PC-3 (cell line): ENCODE results near the gene OXSR1. TPM values are rescaled to one million over a fixed set of nuclear protein-coding genes. Genes with fewer than 3 reads are reported as not detected.

Experiments
- ATAC-seq: fragments of 200-7000 bp; cut with Tn5 transposase; 2 replicates; pipeline ENCODE4 v1.9.1; 2020; ENCODE audit warnings: mild to moderate bottlenecking, moderate library complexity
- BruUV-seq: library from RNA; stranded (reverse); fragments of 400-500 nt; replicated peaks from 2 replicates; lab custom pipeline; 2021; lab: Mats Ljungman, UMichigan
- CTCF ChIA-PET: fragments of 300-600 bp; sonication (Branson Sonifier 250); formaldehyde crosslinking; loops from one replicate; lab custom pipeline; 2022; ENCODE audit warnings: antibody characterized with exemption; lab: Charles Lee
- POLR2A ChIA-PET: fragments of 300-600 bp; sonication (Branson Sonifier 250); formaldehyde crosslinking; loops from one replicate; lab custom pipeline; 2022; ENCODE audit warnings: antibody characterized with exemption; ENCODE audit not compliant: unreplicated experiment; lab: Charles Lee
- DNase-seq: peaks from one replicate; pipeline ENCODE4 v3.0.0-alpha.2; 2015
- H2AFZ ChIP-seq: fragments of 300-600 bp; sonication (generic); 2 replicates; pipeline ENCODE4 v1.6.0; 2016; ENCODE audit warnings: antibody characterized with exemption, low read length
- H3F3A ChIP-seq: fragments of 300-600 bp; sonication (generic); one replicate; pipeline ENCODE4 v1.6.0; 2017; ENCODE audit warnings: antibody characterized with exemption, low read length, control low read depth, mild to moderate bottlenecking; ENCODE audit not compliant: unreplicated experiment
- H3K27ac ChIP-seq: fragments of 300-600 bp; sonication (generic); 2 replicates; pipeline ENCODE4 v1.5.1; 2016; ENCODE audit warnings: mild to moderate bottlenecking, low read length
- H3K27me3 ChIP-seq: fragments of 300-600 bp; sonication (generic); 2 replicates; pipeline ENCODE4 v1.6.1; 2016; ENCODE audit warnings: low read length, mixed read lengths
- H3K36me3 ChIP-seq: fragments of 300-600 bp; sonication (generic); 2 replicates; pipeline ENCODE4 v1.6.1; 2016; ENCODE audit warnings: low read depth, mixed run types, low read length, mixed read lengths
- H3K4me1 ChIP-seq: fragments of 300-600 bp; sonication (generic); 2 replicates; pipeline ENCODE4 v1.5.1; 2016; ENCODE audit warnings: low read length; ENCODE audit not compliant: insufficient read depth
- H3K4me2 ChIP-seq: fragments of 300-600 bp; sonication (generic); 2 replicates; pipeline ENCODE4 v1.6.0; 2016; ENCODE audit warnings: low read length
- H3K4me3 ChIP-seq: fragments of 300-600 bp; sonication (generic); 2 replicates; pipeline ENCODE4 v1.5.1; 2016; ENCODE audit warnings: mild to moderate bottlenecking, low read length, mixed read lengths
- H3K79me2 ChIP-seq: fragments of 300-600 bp; sonication (generic); 2 replicates; pipeline ENCODE4 v1.6.1; 2017; ENCODE audit warnings: low read length, mixed read lengths
- H3K9ac ChIP-seq: fragments of 300-600 bp; sonication (generic); 2 replicates; pipeline ENCODE4 v1.6.0; 2016; ENCODE audit warnings: mild to moderate bottlenecking, low read length
- H3K9me2 ChIP-seq: fragments of 300-600 bp; sonication (generic); replicated peaks from 2 replicates; pipeline ENCODE4 v1.6.1; 2016; ENCODE audit warnings: mixed run types, low read length, mixed read lengths
- H3K9me3 ChIP-seq: fragments of 300-600 bp; sonication (generic); 2 replicates; pipeline ENCODE4 v1.6.1; 2016; ENCODE audit warnings: low read length, mixed read lengths
- H4K20me1 ChIP-seq: fragments of 300-600 bp; sonication (generic); 2 replicates; pipeline ENCODE4 v1.6.1; 2016; ENCODE audit warnings: low read length, mixed read lengths
- CTCF ChIP-seq: fragments of 300-600 bp; sonication (generic); conservative IDR thresholded peaks from 2 replicates; pipeline ENCODE4 v1.5.1; 2017; ENCODE audit warnings: antibody characterized with exemption, low read depth, mild to moderate bottlenecking, low read length
- EZH2 ChIP-seq: fragments of 300-600 bp; sonication (generic); IDR thresholded peaks from one replicate; pipeline ENCODE4 v1.6.1; 2017; ENCODE audit warnings: antibody characterized with exemption, mild to moderate bottlenecking, low read length; ENCODE audit not compliant: unreplicated experiment
- EZH2phosphoT487 ChIP-seq: fragments of 300-600 bp; sonication (generic); IDR thresholded peaks from 2 replicates; pipeline ENCODE4 v1.6.1; 2018; ENCODE audit warnings: mild to moderate bottlenecking, antibody characterized with exemption, low read length, borderline replicate concordance
- intact Hi-C: fragments of 100-400 bp; cut with micrococcal nuclease; formaldehyde crosslinking; loops from 2 replicates; pipeline ENCODE4 v1.9.0; 2023
- total RNA-seq: library from RNA; depleted of rRNA; stranded (reverse); fragments of >200 nt; gene quantifications from 2 replicates; pipeline ENCODE4 v1.2.3, GENCODE V29; 2014

Gene OXSR1
- total RNA-seq, 1 experiment from 2014 or later: 42.2 TPM

- H4K20me1 ChIP-seq: no peaks in the 10 kb centered on the region
- H3K4me2 ChIP-seq: peak overlapping the region; percentile 81
- intact Hi-C loops: loop anchor here (10.0 kb wide), 2 partner anchors 318 to 1248 kb away; partner anchors contain the start of genes ACVR2B and SLC25A38
- peaks cover 79% of the 10 kb centered on the region for H3K79me2 ChIP-seq
- CTCF ChIA-PET: interaction anchor here (1.1 kb wide), 1 partner anchor 210 kb away, joined by 7 read pairs; the partner anchor contains the start of gene XYLB
- no peaks in the 10 kb centered on the region for H3K9me2 ChIP-seq
- peak overlapping the region; percentile 93 for H3K4me3 ChIP-seq
- TF ChIP-seq CTCF: no peak
- no TSS peak for BruUV-seq
- H2AFZ ChIP-seq: peak overlapping the region; percentile 52
- H3K4me1 ChIP-seq: peaks cover 73% of the 10 kb centered on the region
- ATAC-seq: no peak
- peak overlapping the region; percentile 86 for H3K9ac ChIP-seq
- POLR2A ChIA-PET: interaction anchor here (0.9 to 1.4 kb wide), 2 partner anchors 11 to 29 kb away, joined by 4 to 17 read pairs; partner anchors contain the start of gene OXSR1
- peaks cover 4% of the 10 kb centered on the region for H3F3A ChIP-seq
- peak overlapping the region; percentile 95 for H3K27ac ChIP-seq
- DNase-seq: no peak
- no peaks in the 10 kb centered on the region for H3K9me3 ChIP-seq
- no peaks in the 10 kb centered on the region for H3K27me3 ChIP-seq
- H3K36me3 ChIP-seq: peaks cover 26% of the 10 kb centered on the region
Measured at GRCh38 chr3:38136393-38136776, 29.0 kb upstream of the OXSR1 start.

GRCh38 chr3:38136777-38137614, 28.3 kb upstream of the OXSR1 start, which contains the start of gene ACAA1:
Gene ACAA1, minus strand, starts transcription at chr3:38137127. Its CDS starts 92 bp downstream, at chr3:38137035.
- H3K9ac ChIP-seq: peak within 1 kb of the TSS; percentile 89
- no peaks in the 10 kb centered on the region for H3K9me2 ChIP-seq
- BruUV-seq: no TSS peak
- H3K9me3 ChIP-seq: no peaks in the 10 kb centered on the region
- peaks cover 4% of the 10 kb centered on the region for H3F3A ChIP-seq
- ChIA-PET POLR2A (interaction anchor here (0.5 to 1.4 kb wide), 9 partner anchors 12 to 916 kb away, joined by 3 to 17 read pairs (median 3); partner anchors contain the start of gene OXSR1), CTCF (interaction anchor here (0.6 to 1.1 kb wide), 3 partner anchors 21 to 210 kb away, joined by 4 to 7 read pairs (median 5); partner anchors contain the start of gene XYLB)
- peak within 1 kb of the TSS; percentile 99 for H3K4me2 ChIP-seq
- H3K27me3 ChIP-seq: no peaks in the 10 kb centered on the region
- peak within 1 kb of the TSS; percentile 93 for H3K4me3 ChIP-seq
- ATAC-seq (peak; percentile 80), DNase-seq (peak; percentile 99)
- intact Hi-C loops: loop anchor here (1.0 to 10.0 kb wide), 4 partner anchors 28 to 1248 kb away; partner anchors contain the start of genes ACVR2B, OXSR1 and SLC25A38
- peak within 1 kb of the TSS; percentile 95 for H3K27ac ChIP-seq
- TF ChIP-seq EZH2phosphoT487 (no peak), EZH2 (no peak), CTCF (no peak)
- H3K79me2 ChIP-seq: peaks cover 73% of the 10 kb centered on the region
- H3K36me3 ChIP-seq: peaks cover 20% of the 10 kb centered on the region
- H3K4me1 ChIP-seq: peaks cover 76% of the 10 kb centered on the region
- no peaks in the 10 kb centered on the region for H4K20me1 ChIP-seq
- H2AFZ ChIP-seq: peak within 1 kb of the TSS; percentile 68
